Neural progenitor cell (in vitro differentiated cells): ENCODE data around the gene ARPC5.

Source experiments
- EZH2 ChIP-seq: fragments of 200-600 bp; sonication (generic); IDR thresholded peaks from 2 replicates; pipeline ENCODE4 v1.6.1; 2017; ENCODE audit warnings: antibody characterized with exemption, mild to moderate bottlenecking, moderate library complexity
- TF ChIP-seq, protein P1 (sequence below): fragments of 200-600 bp; sonication (generic); IDR thresholded peaks from 2 replicates; pipeline ENCODE4 v1.5.1; 2017; ENCODE audit warnings: antibody characterized with exemption, mild to moderate bottlenecking

DNA sequence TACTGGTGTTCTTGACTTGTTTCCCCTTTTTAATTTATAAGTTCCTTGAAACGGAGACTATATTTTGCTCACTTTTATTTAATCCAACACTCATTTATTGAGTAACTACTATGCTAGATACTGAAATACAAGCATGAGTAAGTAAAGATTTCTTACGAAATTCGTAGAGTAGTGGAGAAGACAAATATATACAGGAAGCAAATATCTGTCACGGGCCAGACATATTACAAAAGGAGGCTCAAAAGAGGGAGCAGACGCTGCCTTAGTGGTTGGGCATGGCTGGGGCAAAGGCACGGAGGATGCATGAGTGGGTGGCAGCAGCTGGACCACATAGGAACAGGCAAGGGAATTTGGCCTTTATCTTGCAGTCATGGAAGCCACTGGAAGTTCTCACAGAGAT, 52.1 kb downstream of the ARPC5 start:
- TF ChIP-seq, protein P1, sequence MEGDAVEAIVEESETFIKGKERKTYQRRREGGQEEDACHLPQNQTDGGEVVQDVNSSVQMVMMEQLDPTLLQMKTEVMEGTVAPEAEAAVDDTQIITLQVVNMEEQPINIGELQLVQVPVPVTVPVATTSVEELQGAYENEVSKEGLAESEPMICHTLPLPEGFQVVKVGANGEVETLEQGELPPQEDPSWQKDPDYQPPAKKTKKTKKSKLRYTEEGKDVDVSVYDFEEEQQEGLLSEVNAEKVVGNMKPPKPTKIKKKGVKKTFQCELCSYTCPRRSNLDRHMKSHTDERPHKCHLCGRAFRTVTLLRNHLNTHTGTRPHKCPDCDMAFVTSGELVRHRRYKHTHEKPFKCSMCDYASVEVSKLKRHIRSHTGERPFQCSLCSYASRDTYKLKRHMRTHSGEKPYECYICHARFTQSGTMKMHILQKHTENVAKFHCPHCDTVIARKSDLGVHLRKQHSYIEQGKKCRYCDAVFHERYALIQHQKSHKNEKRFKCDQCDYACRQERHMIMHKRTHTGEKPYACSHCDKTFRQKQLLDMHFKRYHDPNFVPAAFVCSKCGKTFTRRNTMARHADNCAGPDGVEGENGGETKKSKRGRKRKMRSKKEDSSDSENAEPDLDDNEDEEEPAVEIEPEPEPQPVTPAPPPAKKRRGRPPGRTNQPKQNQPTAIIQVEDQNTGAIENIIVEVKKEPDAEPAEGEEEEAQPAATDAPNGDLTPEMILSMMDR = no peak
- no peak for TF ChIP-seq EZH2
